Skeletal muscle tissue (tissue), 4 donors: ENCODE data around the gene MMP17. TPM values are rescaled to one million over a fixed set of nuclear protein-coding genes. Genes with fewer than 3 reads are reported as not detected.
"Not testable (repeated sequence)": the region's sequence is repeated elsewhere in the genome, so short reads cannot be mapped to it uniquely, and the experiment has no call there.

Experiments used
- H3K27ac ChIP-seq: one replicate; pipeline ENCODE4 v1.7.0; 2013; ENCODE audit warnings: mild to moderate bottlenecking, low read depth, low read length, inconsistent platforms
- H3K27me3 ChIP-seq, 3 donors: one replicate each; pipeline ENCODE4 v1.7.0; 2013; ENCODE audit warnings: low read length in 3 of 3; ENCODE audit not compliant: control insufficient read depth in 3 of 3, insufficient read depth in 3 of 3
- H3K36me3 ChIP-seq, 3 donors: one replicate each; pipeline ENCODE4 v1.7.0; 2013; ENCODE audit warnings: low read length in 3 of 3; ENCODE audit not compliant: control insufficient read depth in 3 of 3, insufficient read depth in 3 of 3
- H3K4me1 ChIP-seq, 3 donors: one replicate each; pipeline ENCODE4 v1.7.0; 2013; ENCODE audit warnings: low read length in 3 of 3, mild to moderate bottlenecking in 3 of 3; ENCODE audit not compliant: control insufficient read depth in 3 of 3, insufficient read depth in 3 of 3
- H3K4me3 ChIP-seq, 3 donors: one replicate each; pipeline ENCODE4 v1.7.0; 2013; ENCODE audit warnings: low read length in 3 of 3
- H3K9ac ChIP-seq, 3 donors: one replicate each; pipeline ENCODE4 v1.7.0; 2013; ENCODE audit warnings: low read length in 3 of 3, mild to moderate bottlenecking in 3 of 3, moderate library complexity in 2 of 3, low read depth in 1 of 3
- H3K9me3 ChIP-seq, 3 donors: one replicate each; pipeline ENCODE4 v1.7.0; 2013; ENCODE audit warnings: low read length in 3 of 3; ENCODE audit not compliant: control insufficient read depth in 3 of 3
- total RNA-seq: library from RNA; depleted of rRNA; stranded (reverse); fragments of >200 nt; gene quantifications from one replicate; pipeline ENCODE4 v1.2.3, GENCODE V29; 2014
- donor health status: Osteomylitis.

MMP17 gene
- total RNA-seq, 1 donor from 2014 or later, result 6.3 TPM

DNA sequence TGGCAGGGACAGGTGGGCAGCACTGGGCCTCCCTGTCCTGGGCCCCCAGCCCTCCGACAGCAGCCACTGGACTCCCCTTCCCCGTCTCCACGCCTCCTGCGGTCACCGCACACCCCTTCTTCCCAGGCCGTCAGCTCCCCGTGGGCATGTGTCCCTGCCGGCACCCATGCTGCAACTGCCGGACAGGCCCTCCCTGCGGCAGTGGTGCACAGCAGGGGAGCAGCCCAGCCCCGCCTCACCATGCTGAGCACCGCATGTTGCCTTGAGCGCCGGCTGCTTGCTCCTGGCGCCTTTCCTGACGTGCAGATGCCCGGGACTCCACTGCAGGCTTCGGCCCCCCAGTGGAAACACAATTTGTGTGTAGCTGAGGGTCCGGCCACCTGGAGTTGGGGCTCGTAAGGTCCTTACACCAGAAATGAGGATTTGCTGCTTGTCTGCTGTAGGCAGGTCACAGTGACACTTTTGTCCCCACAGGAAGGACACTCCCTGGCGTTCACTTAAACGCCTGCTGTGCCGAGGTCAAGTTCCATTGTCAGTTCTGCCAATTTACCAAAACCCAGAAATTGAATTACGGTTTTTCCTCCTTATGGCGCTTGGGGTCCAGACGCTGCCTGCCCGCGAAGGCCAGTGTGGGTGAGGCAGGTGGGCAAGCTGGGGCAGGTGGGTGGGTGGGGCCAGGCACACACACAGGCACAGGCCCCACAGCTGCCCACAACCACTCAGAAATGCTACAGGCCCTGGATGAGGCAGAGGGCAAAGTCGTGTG lies 28.2 kb upstream of the MMP17 start:
- Histone ChIP-seq H3K36me3 (peaks cover 45 to 53% (median 50%) of the 10 kb centered on the region in 3 donors), H3K4me1 (no peaks in the 10 kb centered on the region), H3K4me3 (no peak overlapping the region), H3K9ac (no peak overlapping the region), H3K27ac (no peak overlapping the region), H3K9me3 (no peaks in the 10 kb centered on the region), H3K27me3 (no peaks in the 10 kb centered on the region)

DNA sequence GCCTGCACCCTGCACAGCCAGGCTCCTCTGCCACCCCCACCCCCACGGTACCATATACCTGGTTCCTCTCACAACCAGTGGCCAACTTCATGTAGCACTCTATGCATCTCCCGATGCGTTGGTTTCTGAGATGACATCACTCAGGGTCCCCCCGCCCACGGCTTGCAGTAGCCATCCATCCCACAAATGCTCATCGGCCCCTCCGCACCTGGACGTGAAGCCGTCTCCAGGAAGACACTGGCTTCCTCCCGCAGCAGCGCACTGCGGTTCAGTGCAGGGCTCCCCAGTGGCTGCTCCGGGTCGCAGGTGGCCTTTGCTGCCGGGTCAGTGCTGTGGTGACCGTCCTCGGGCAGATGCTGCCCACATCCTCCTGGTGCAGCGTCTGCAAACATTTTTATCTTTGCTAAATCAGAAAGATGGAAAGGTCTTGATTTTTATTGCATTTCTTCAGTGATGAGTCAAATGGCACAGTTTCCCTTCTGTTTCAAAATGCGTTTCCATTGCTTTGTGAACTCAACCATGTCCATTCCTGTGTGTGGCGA lies 27.5 kb upstream of the MMP17 start:
- no peak overlapping the region for H3K27ac ChIP-seq
- no peaks in the 10 kb centered on the region for H3K4me1 ChIP-seq
- no peak overlapping the region for H3K4me3 ChIP-seq
- H3K9me3 ChIP-seq, result no peaks in the 10 kb centered on the region
- no peaks in the 10 kb centered on the region for H3K27me3 ChIP-seq
- no peak overlapping the region for H3K9ac ChIP-seq
- H3K36me3 ChIP-seq, result peaks cover 45 to 51% (median 46%) of the 10 kb centered on the region in 3 donors

DNA sequence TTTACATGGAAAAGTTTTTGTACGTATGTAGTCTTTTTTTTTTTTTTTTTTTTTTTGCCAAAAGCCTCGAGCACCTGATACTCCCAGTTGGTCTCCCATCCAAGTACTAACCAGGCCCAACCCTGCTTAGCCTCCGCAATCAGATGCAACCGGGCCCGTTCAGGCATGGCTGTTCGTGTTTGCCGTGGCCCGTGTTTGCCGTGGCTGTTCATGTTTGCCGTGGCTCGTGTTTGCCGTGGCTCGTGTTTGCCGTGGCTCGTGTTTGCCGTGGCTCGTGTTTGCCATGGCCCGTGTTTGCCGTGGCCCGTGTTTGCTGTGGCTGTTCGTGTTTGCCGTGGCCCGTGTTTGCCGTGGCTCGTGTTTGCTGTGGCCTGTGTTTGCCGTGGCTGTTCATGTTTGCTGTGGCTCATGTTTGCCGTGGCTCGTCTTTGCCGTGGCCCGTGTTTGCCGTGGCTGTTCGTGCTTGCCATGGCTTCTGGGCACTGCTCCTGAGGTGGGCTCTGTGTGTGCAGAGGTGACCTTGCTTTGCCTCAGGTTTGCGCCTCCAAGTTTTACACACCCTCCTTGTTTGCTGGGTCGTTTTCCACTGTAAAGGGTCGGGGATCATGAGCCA lies 26.8 kb upstream of the MMP17 start:
- Histone ChIP-seq H3K4me1 (no peaks in the 10 kb centered on the region), H3K36me3 (peaks cover 41 to 46% (median 45%) of the 10 kb centered on the region in 3 donors), H3K9me3 (no peaks in the 10 kb centered on the region)

GRCh38 chr12:131803961-131804521 lies 24.2 kb upstream of the MMP17 start:
- H3K4me3 ChIP-seq, result no peak overlapping the region
- H3K27ac ChIP-seq, result no peak overlapping the region
- no peaks in the 10 kb centered on the region for H3K27me3 ChIP-seq
- peaks cover 23 to 31% (median 26%) of the 10 kb centered on the region in 3 donors for H3K36me3 ChIP-seq
- no peaks in the 10 kb centered on the region for H3K9me3 ChIP-seq
- peak overlapping the region in 1 of 3 donors; percentile 16 for H3K9ac ChIP-seq
- H3K4me1 ChIP-seq, result no peaks in the 10 kb centered on the region

More for the DNA sequence above, 26.8 kb upstream of the MMP17 start:
- H3K27ac ChIP-seq, result no peak overlapping the region
- no peak overlapping the region for H3K9ac ChIP-seq
- H3K27me3 ChIP-seq, result no peaks in the 10 kb centered on the region
- no peak overlapping the region for H3K4me3 ChIP-seq

- Histone ChIP-seq H3K27ac (no peak overlapping the region), H3K9me3 (no peaks in the 10 kb centered on the region), H3K9ac (no peak overlapping the region), H3K27me3 (no peaks in the 10 kb centered on the region), H3K4me3 (no peak overlapping the region), H3K4me1 (no peaks in the 10 kb centered on the region), H3K36me3 (peaks cover 12 to 18% (median 14%) of the 10 kb centered on the region in 3 donors)
These were observed 22.8 kb upstream of the MMP17 start for GRCh38 chr12:131805421-131805820.

- Histone ChIP-seq H3K27me3 (peaks cover 0 to 1% (median 0%) of the 10 kb centered on the region in 3 donors), H3K9me3 (no peaks in the 10 kb centered on the region), H3K9ac (no peak overlapping the region), H3K4me1 (no peaks in the 10 kb centered on the region), H3K4me3 (no peak overlapping the region), H3K27ac (no peak overlapping the region), H3K36me3 (peaks cover 6 to 11% (median 9%) of the 10 kb centered on the region in 3 donors)
These were observed 21.5 kb upstream of the MMP17 start for GRCh38 chr12:131806674-131807073.

- Histone ChIP-seq H3K27ac (no peak overlapping the region), H3K36me3 (no peaks in the 10 kb centered on the region), H3K27me3 (peaks cover 0 to 4% (median 0%) of the 10 kb centered on the region in 3 donors), H3K4me1 (no peaks in the 10 kb centered on the region), H3K4me3 (no peak overlapping the region), H3K9me3 (no peaks in the 10 kb centered on the region), H3K9ac (no peak overlapping the region)
These were observed 19.3 kb upstream of the MMP17 start for GRCh38 chr12:131808744-131809371.

- H3K9me3 ChIP-seq, H3K9ac ChIP-seq, H3K4me3 ChIP-seq, H3K4me1 ChIP-seq, H3K27me3 ChIP-seq, H3K36me3 ChIP-seq, H3K27ac ChIP-seq: not testable (repeated sequence)
These were observed 18.5 kb upstream of the MMP17 start for GRCh38 chr12:131809476-131810254.

- no peaks in the 10 kb centered on the region for H3K36me3 ChIP-seq
- no peak overlapping the region for H3K4me3 ChIP-seq
- no peak overlapping the region for H3K27ac ChIP-seq
These were observed 17.5 kb upstream of the MMP17 start for GRCh38 chr12:131810726-131811125.

More at GRCh38 chr12:131810726-131811125, 17.5 kb upstream of the MMP17 start:
- H3K4me1 ChIP-seq, result no peaks in the 10 kb centered on the region
- peaks cover 0 to 4% (median 0%) of the 10 kb centered on the region in 3 donors for H3K27me3 ChIP-seq
- H3K9ac ChIP-seq, result no peak overlapping the region
- H3K9me3 ChIP-seq, result no peaks in the 10 kb centered on the region
